Smooth muscle cell (in vitro differentiated cells): ENCODE results near the gene NSD2. TPM values are rescaled to one million over a fixed set of nuclear protein-coding genes. Genes with fewer than 3 reads are reported as not detected.

Experiments
- DNase-seq: peaks from one replicate; lab custom pipeline; 2025; ENCODE audit not compliant: unreplicated experiment; lab: John Stamatoyannopoulos, UW
- H2AFZ ChIP-seq: fragments of 200-600 bp; sonication (generic); 2 replicates; pipeline ENCODE4 v1.6.0; 2016; ENCODE audit warnings: antibody characterized with exemption, low read depth, mild to moderate bottlenecking
- H3F3A ChIP-seq: fragments of 200-600 bp; sonication (generic); 2 replicates; pipeline ENCODE4 v1.6.0; 2017; ENCODE audit warnings: antibody characterized with exemption, low read depth
- H3K27ac ChIP-seq: fragments of 200-600 bp; sonication (generic); 2 replicates; pipeline ENCODE4 v1.5.1; 2016; ENCODE audit warnings: low read depth, mild to moderate bottlenecking
- H3K27me3 ChIP-seq: fragments of 200-600 bp; sonication (generic); 2 replicates; pipeline ENCODE4 v1.6.1; 2016; ENCODE audit warnings: low read depth, mild to moderate bottlenecking
- H3K36me3 ChIP-seq: fragments of 200-600 bp; sonication (generic); 2 replicates; pipeline ENCODE4 v1.5.1; 2016; ENCODE audit warnings: low read depth
- H3K4me1 ChIP-seq: fragments of 200-600 bp; sonication (generic); 2 replicates; pipeline ENCODE4 v1.5.1; 2016; ENCODE audit warnings: low read depth
- H3K4me2 ChIP-seq: fragments of 200-600 bp; sonication (generic); 2 replicates; pipeline ENCODE4 v1.6.0; 2016; ENCODE audit warnings: mild to moderate bottlenecking
- H3K4me3 ChIP-seq: fragments of 200-600 bp; sonication (generic); 2 replicates; pipeline ENCODE4 v1.5.1; 2016; ENCODE audit warnings: mild to moderate bottlenecking
- H3K79me2 ChIP-seq: fragments of 200-600 bp; sonication (generic); 2 replicates; pipeline ENCODE4 v1.6.0; 2016; ENCODE audit warnings: low read depth, mild to moderate bottlenecking
- H3K9ac ChIP-seq: fragments of 200-600 bp; sonication (generic); 2 replicates; pipeline ENCODE4 v1.6.0; 2016; ENCODE audit warnings: low read depth
- H3K9me3 ChIP-seq: fragments of 200-600 bp; sonication (generic); replicated peaks from 2 replicates; pipeline ENCODE4 v1.5.1; 2016; ENCODE audit warnings: low read depth
- H4K20me1 ChIP-seq: fragments of 200-600 bp; sonication (generic); 2 replicates; pipeline ENCODE4 v1.6.0; 2016; ENCODE audit warnings: low read depth
- CTCF ChIP-seq: fragments of 200-600 bp; sonication (generic); IDR thresholded peaks from 2 replicates; pipeline ENCODE4 v1.5.1; 2017; ENCODE audit warnings: borderline replicate concordance, mild to moderate bottlenecking, antibody characterized with exemption; ENCODE audit not compliant: insufficient read depth, poor library complexity, severe bottlenecking
- WGBS: methylation state at CpG from one replicate; pipeline ENCODE4 v1.1.7; 2016; ENCODE audit warnings: low lambda C conversion rate; 5-methylcytosine and 5-hydroxymethylcytosine counted together
- polyA plus RNA-seq: library from polyadenylated mRNA; unstranded; fragments of >200 nt; fragmentation: Nextera tagmentation; extraction: Ambion mirVana; gene quantifications from 2 replicates; pipeline ENCODE4 v1.2.1, GENCODE V29; 2016
- total RNA-seq: library from RNA; depleted of rRNA; stranded (reverse); fragments of >200 nt; gene quantifications from 2 replicates; pipeline ENCODE4 v1.2.3, GENCODE V29; 2014

NSD2 gene
- total and polyA plus RNA-seq, 2 experiments from 2014 or later, result 13.0 to 15.0 TPM

DNA sequence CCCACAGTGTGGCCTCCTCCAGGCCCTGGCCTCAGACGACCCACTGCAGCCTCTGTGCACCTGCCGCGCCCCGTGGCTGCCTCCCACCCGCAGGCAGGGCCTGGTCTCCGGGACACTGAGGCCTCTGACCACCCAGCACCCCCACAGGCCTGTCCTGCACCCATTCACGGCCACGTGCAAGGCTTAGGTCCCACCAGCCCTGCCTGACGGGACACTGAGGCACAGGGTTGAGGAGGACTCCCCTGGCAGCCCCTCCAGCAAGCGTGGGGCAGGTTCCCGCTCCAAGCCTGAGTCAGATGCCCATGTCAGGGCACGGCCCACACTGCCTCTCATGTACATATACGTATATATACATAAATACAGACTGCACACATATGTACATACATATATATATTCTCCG is 114.1 kb downstream of the NSD2 start:
- Histone ChIP-seq H3K27ac (no peak overlapping the region), H3K36me3 (no peaks in the 10 kb centered on the region)

GRCh38 chr4:1985780-1986577 is 114.8 kb downstream of the NSD2 start:
- WGBS, result 96% methylated on average over 49 of the region's 54 CpGs
- Histone ChIP-seq H3K4me1 (no peaks in the 10 kb centered on the region), H3K27me3 (no peaks in the 10 kb centered on the region), H3K36me3 (no peaks in the 10 kb centered on the region), H3K4me2 (no peak overlapping the region), H3F3A (no peaks in the 10 kb centered on the region), H3K79me2 (peaks cover 3% of the 10 kb centered on the region), H3K27ac (no peak overlapping the region), H3K4me3 (no peak overlapping the region), H3K9ac (no peak overlapping the region), H4K20me1 (peaks cover 10% of the 10 kb centered on the region), H3K9me3 (no peaks in the 10 kb centered on the region), H2AFZ (no peak overlapping the region)
- TF ChIP-seq CTCF, result no peak
- no peak for DNase-seq

More for the DNA sequence above, 114.1 kb downstream of the NSD2 start:
- no peaks in the 10 kb centered on the region for H3K27me3 ChIP-seq
- WGBS, result 95% methylated on average over 12 of the region's 14 CpGs
- H2AFZ ChIP-seq, result no peak overlapping the region
- H4K20me1 ChIP-seq, result peaks cover 4% of the 10 kb centered on the region
- no peak overlapping the region for H3K4me3 ChIP-seq
- H3K9ac ChIP-seq, result no peak overlapping the region
- DNase-seq, result no peak
- no peaks in the 10 kb centered on the region for H3K4me1 ChIP-seq
- H3K79me2 ChIP-seq, result no peaks in the 10 kb centered on the region
- H3F3A ChIP-seq, result no peaks in the 10 kb centered on the region
- H3K9me3 ChIP-seq, result no peaks in the 10 kb centered on the region
- no peak for TF ChIP-seq CTCF
- no peak overlapping the region for H3K4me2 ChIP-seq

DNA sequence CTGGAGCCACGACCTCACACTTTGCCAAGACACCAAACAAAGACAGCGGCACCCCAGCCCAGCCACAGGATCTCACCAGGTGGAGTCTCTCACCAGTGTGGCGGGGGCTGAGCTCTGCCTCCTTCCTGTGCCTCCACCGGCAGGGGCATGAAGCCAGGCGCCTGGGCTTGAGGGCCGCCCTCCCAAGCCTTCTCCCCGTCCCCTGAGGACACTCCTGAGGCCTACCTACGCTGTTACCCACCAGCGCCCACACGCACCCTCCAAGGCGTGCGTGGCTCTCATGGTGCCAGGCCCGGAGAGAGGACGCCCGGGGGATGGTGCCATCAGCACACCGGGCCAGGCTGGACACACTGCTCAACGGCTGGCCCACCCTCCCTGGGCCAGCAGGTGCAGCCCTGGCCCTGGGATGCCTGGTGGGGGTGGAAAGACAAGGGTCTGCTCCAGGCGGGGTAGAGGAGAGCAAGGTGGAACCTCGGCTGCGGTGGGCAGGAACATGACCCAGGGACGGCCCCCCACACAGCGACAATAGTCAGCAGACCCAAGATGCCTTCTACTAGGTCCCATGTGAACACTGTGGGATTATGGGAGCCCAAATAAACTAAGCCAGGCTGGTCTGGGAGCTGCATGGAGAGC is 115.5 kb downstream of the NSD2 start:
- Histone ChIP-seq H3K36me3 (no peaks in the 10 kb centered on the region), H3K4me2 (no peak overlapping the region), H3F3A (no peaks in the 10 kb centered on the region), H2AFZ (no peak overlapping the region), H4K20me1 (peaks cover 18% of the 10 kb centered on the region), H3K9ac (no peak overlapping the region), H3K27me3 (no peaks in the 10 kb centered on the region), H3K79me2 (peaks cover 6% of the 10 kb centered on the region), H3K27ac (no peak overlapping the region), H3K4me1 (no peaks in the 10 kb centered on the region), H3K9me3 (no peaks in the 10 kb centered on the region), H3K4me3 (no peak overlapping the region)
- DNase-seq, result no peak
- TF ChIP-seq CTCF, result no peak
- 91% methylated on average over 22 of the region's 22 CpGs for WGBS
